Suprapubic skin (tissue), 4 donors: ENCODE data around the gene CEACAM21.

Source experiments
- CTCF ChIP-seq, 2 donors: fragments of 200-600 bp in 1 of 2; fragments of 450-650 bp in 1 of 2; sonication (generic) in 1 of 2; IDR thresholded peaks; one replicate each; pipeline ENCODE4 v1.5.1; 2016 to 2019; ENCODE audit warnings: antibody characterized with exemption in 2 of 2, mild to moderate bottlenecking in 1 of 2, moderate library complexity in 1 of 2
- POLR2A ChIP-seq, 2 donors: fragments of 450-650 bp; IDR thresholded peaks; one replicate each; pipeline ENCODE4 v1.6.1; 2017; ENCODE audit warnings: antibody characterized with exemption in 2 of 2, mild to moderate bottlenecking in 2 of 2, moderate library complexity in 2 of 2
- POLR2AphosphoS5 ChIP-seq, 3 donors: sonication (generic); formaldehyde crosslinking; IDR thresholded peaks; one replicate each; pipeline ENCODE4 v1.6.1; 2017; ENCODE audit warnings: antibody characterized with exemption in 3 of 3

- TF ChIP-seq CTCF (IDR thresholded peaks at IDR 0.05) = no peak
- no peak for TF ChIP-seq POLR2A (IDR thresholded peaks at IDR 0.05)
- TF ChIP-seq POLR2AphosphoS5 (IDR thresholded peaks at IDR 0.05) = no peak
These were observed 16.1 kb downstream of the CEACAM21 start for GRCh38 chr19:41591951-41592562.
